Heart left ventricle (tissue), 16 donors: ENCODE data around the gene MBP. TPM values are rescaled to one million over a fixed set of nuclear protein-coding genes. Genes with fewer than 3 reads are reported as not detected.
"Not testable (repeated sequence)": the region's sequence is repeated elsewhere in the genome, so short reads cannot be mapped to it uniquely, and the experiment has no call there.

Source experiments
- ATAC-seq, 4 donors: fragments of 200-7000 bp; cut with Tn5 transposase; one replicate each; pipeline ENCODE4 v1.9.1; 2020 to 2022; ENCODE audit warnings: moderate library complexity in 4 of 4, mild to moderate bottlenecking in 3 of 4, moderate number of reproducible peaks in 1 of 4
- DNase-seq, 5 donors: peaks; one replicate each; pipeline ENCODE4 v3.0.0-alpha.2; 2020
- H3K27ac ChIP-seq, 12 donors: fragments of 200-600 bp; sonication (generic) in 4 of 12; one replicate each; pipeline versions ENCODE4 v1.5.0 to v1.8.0; 2016 to 2022; ENCODE audit warnings: mild to moderate bottlenecking in 2 of 12
- H3K27me3 ChIP-seq, 9 donors: fragments of 200-600 bp; sonication (generic) in 2 of 9; one replicate each; pipeline versions ENCODE4 v1.5.1 to v1.8.0; 2016 to 2022; ENCODE audit warnings: mild to moderate bottlenecking in 3 of 9
- H3K36me3 ChIP-seq, 9 donors: fragments of 200-600 bp; sonication (generic) in 2 of 9; one replicate each; pipeline versions ENCODE4 v1.5.0 to v1.8.0; 2018 to 2022; ENCODE audit warnings: mild to moderate bottlenecking in 2 of 9
- H3K4me1 ChIP-seq, 12 donors: fragments of 200-600 bp; sonication (generic) in 4 of 12; one replicate each; pipeline versions ENCODE4 v1.5.0 to v1.8.0; 2016 to 2022; ENCODE audit warnings: mild to moderate bottlenecking in 3 of 12
- H3K4me3 ChIP-seq, 12 donors: fragments of 200-600 bp; sonication (generic) in 4 of 12; one replicate each; pipeline versions ENCODE4 v1.5.0 to v1.8.0; 2017 to 2022; ENCODE audit warnings: mild to moderate bottlenecking in 9 of 12, moderate library complexity in 4 of 12
- H3K9me3 ChIP-seq, 12 donors: fragments of 200-600 bp; sonication (generic) in 4 of 12; one replicate each; pipeline versions ENCODE4 v1.5.0 to v1.8.0; 2016 to 2022; ENCODE audit warnings: mild to moderate bottlenecking in 1 of 12
- CTCF ChIP-seq, 12 donors: fragments of 200-600 bp; sonication (generic) in 4 of 12; IDR thresholded peaks; one replicate each; pipeline versions ENCODE4 v1.5.0 to v1.8.0; 2018 to 2022; ENCODE audit warnings: antibody characterized with exemption in 12 of 12, mild to moderate bottlenecking in 5 of 12
- POLR2A ChIP-seq, 2 donors: fragments of 450-650 bp; IDR thresholded peaks; one replicate each; pipeline ENCODE4 v1.6.1; 2017; ENCODE audit warnings: antibody characterized with exemption in 2 of 2, mild to moderate bottlenecking in 2 of 2, moderate library complexity in 2 of 2
- WGBS, 4 donors: extraction: QIAGEN DNeasy Blood & Tissue Kit in 2 of 4; methylation state at CpG; one replicate each; pipeline versions ENCODE4 v1.1.5 to v1.1.7; 2013 to 2018; 5-methylcytosine and 5-hydroxymethylcytosine counted together
- intact Hi-C, 10 donors: fragments of 100-400 bp; cut with DNase I; formaldehyde crosslinking; loops; one replicate each; pipeline versions ENCODE4 v1.11.1 to v1.14.2; 2022
- polyA plus RNA-seq, 2 donors: library from polyadenylated mRNA; stranded (reverse); fragments of 200-250 nt; gene quantifications; one replicate each; pipeline ENCODE4 v1.2.3, GENCODE V29; 2013
- total RNA-seq, 9 donors: library from RNA; depleted of rRNA in 2 of 9; stranded (reverse); fragments of >200 nt in 2 of 9; fragmentation: NEBNext Ultra II Directional in 3 of 9; extraction: Animal tissue kit (Norgen Biotek cat#: 25700) in 3 of 9; gene quantifications; one replicate each; pipeline versions ENCODE4 v1.1.0 to v1.2.4, GENCODE V29; 2016 to 2023
- donor health status: ischemic (EF 13 %, LVEDD 7.1; RV severe dilation, severe dysfunction).
- donor health status: healthy with polysubstance abuse.
- donor health status: DM: no; HTN: yes; CAD: no.
- donor health status: DM: no; HTN: no; CAD: no.
- donor health status: ischemic (EF 25% LVEDD 6.9; RV normal size, moderate dysfunction).
- donor health status: ischemic (EF 25% LVEDD 5.7; RV mildly dilated, moderate dysfunction).
- donor health status: healthy.
- donor health status: DM: yes; HTN: yes; CAD: no.
- donor health status: ischemic (EF 35%, LVEDD 5.7; RV mildly dilated, moderate dysfunction).
- donor health status: nonischemic (EF 11% LVEDD 7.7; RV severe dilation, severe dysfunction).
- donor health status: DM: yes; HTN: yes; CAD: no.
- donor health status: PGD.
- donor health status: ischemic (EF 29% LVEDD 5.4; RV normal size, mild dysfunction).
- donor health status: nonischemic (EF 23%, LVEDD 6.1; RV moderate dilation, normal function).

The MBP gene
- total and polyA plus RNA-seq, 11 donors, result 7.7 to 93.0 (median 31.8) TPM

GRCh38 chr18:76951456-76952247 is 180.9 kb downstream of the MBP start:
- WGBS, 4 donors, result 92 to 97% (median 94%) methylated on average over 12 of the region's 12 CpGs
- no peak overlapping the region for H3K27ac ChIP-seq
- intact Hi-C loops, result no loop called here
- TF ChIP-seq CTCF (IDR thresholded peaks at IDR 0.05), result no peak
- TF ChIP-seq POLR2A (IDR thresholded peaks at IDR 0.05), result no peak
- H3K9me3 ChIP-seq, result no peaks in the 10 kb centered on the region
- H3K4me1 ChIP-seq, result peaks cover 0 to 16% (median 11%) of the 10 kb centered on the region in 12 donors
- no peaks in the 10 kb centered on the region for H3K27me3 ChIP-seq
- ATAC-seq, result no peak
- no peak overlapping the region for H3K4me3 ChIP-seq
- DNase-seq, result no peak
- H3K36me3 ChIP-seq, result peaks cover 0 to 67% (median 35%) of the 10 kb centered on the region in 9 donors

DNA sequence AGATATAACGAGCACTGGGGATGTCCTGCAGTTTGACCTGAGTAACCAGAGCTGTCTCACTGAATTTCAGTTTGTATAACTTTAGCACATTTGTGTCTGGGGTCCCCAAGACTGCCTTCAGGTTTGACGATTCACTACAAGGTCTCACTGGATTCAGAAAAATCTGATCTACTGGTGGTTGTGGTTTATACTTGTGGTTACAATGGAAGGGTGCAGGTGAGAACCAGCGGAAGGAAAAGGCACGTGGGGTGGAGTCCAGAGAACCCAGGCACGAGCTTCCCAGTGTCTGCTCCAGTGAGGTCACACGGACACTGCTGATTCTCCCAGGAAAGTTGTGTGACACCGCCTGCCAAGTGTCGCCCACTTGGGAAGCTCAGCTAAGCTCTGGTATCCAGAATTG is 184.2 kb downstream of the MBP start:
- 84 to 96% (median 90%) methylated on average over 8 of the region's 8 CpGs for WGBS, 4 donors
- intact Hi-C loops, result loop anchor here in 1 of 10 donors (2.0 kb wide), 1 partner anchor 72 kb away; no protein-coding TSS in a partner anchor

DNA sequence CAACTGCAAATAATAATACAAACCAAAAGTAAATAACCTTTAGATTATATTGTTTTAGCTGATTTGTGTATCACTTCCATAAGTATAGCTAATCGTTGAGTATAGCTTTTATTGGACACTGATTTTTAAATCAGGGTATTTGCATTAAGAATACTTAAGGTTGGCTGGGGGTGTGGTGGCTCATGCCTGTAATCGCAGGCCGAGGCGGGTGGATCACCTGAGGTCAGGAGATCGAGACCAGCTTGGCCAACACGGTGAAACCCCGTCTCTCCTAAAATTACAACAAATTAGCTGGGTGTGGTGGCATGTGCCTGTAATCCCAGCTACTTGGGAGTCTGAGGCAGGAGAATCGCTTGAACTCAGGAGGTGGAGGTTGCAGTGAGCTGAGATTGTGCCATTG is 188.2 kb downstream of the MBP start:
- ATAC-seq, H3K27ac ChIP-seq, intact Hi-C loops, H3K27me3 ChIP-seq, DNase-seq, H3K4me1 ChIP-seq, H3K4me3 ChIP-seq, H3K9me3 ChIP-seq: not testable (repeated sequence)
- WGBS, 4 donors, result 95 to 99% (median 97%) methylated on average over 8 of the region's 8 CpGs
- H3K36me3 ChIP-seq, result peaks cover 0 to 43% (median 28%) of the 10 kb centered on the region in 9 donors

More for the DNA sequence above, 184.2 kb downstream of the MBP start:
- no peak for ATAC-seq
- Histone ChIP-seq H3K4me1 (peaks cover 0 to 7% (median 5%) of the 10 kb centered on the region in 12 donors), H3K27me3 (no peaks in the 10 kb centered on the region), H3K9me3 (no peaks in the 10 kb centered on the region), H3K27ac (no peak overlapping the region), H3K4me3 (no peak overlapping the region), H3K36me3 (peaks cover 0 to 63% (median 27%) of the 10 kb centered on the region in 9 donors)
- no peak for TF ChIP-seq POLR2A (IDR thresholded peaks at IDR 0.05)
- TF ChIP-seq CTCF (IDR thresholded peaks at IDR 0.05), result no peak
- DNase-seq, result no peak

DNA sequence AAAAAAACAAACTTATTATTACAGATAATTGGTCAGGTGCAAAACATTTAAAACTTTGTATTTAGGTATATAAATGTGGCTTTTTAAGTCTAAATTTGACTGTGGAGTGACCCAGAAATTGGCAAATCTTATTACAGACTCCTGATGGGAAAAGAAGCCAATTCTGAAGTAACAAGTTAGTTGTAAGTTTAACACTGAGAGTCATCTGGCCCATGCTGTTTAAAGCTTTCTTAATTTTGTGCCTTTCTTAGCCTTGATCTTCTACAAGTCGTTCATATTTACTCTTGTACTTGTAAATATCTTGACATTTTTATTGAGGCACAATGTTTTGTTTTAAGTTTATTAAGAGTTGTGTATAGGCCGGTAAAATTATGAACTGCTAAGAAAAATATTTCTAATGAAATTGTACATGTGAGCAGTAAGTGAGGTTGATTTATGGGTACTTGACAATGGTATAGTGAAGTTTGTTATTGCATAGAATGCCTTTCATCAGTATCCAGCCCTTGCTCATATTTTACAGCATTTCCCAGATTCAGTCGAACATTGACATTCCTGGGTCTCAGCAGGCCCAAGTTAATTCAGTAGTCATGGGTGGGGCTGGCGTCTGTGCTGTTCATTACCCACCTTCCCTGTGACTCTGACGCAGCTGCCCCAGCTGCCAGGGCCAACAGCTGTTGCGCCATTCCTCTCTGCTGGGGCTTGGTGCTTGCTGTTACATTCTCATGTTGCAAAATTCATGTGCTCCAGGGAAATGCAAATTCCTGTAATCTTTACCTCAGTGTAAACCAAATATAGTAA is 188.8 kb downstream of the MBP start:
- Histone ChIP-seq H3K4me1 (no peaks in the 10 kb centered on the region), H3K9me3 (no peaks in the 10 kb centered on the region), H3K36me3 (peaks cover 0 to 46% (median 32%) of the 10 kb centered on the region in 9 donors), H3K27ac (peak overlapping the region in 1 of 12 donors; percentile 34), H3K27me3 (no peaks in the 10 kb centered on the region), H3K4me3 (no peak overlapping the region)
- intact Hi-C loops, result no loop called here
- no peak for DNase-seq
- WGBS, 4 donors, result 91 to 94% (median 94%) methylated on average over 6 of the region's 6 CpGs
- no peak for TF ChIP-seq CTCF (IDR thresholded peaks at IDR 0.05)
- TF ChIP-seq POLR2A (IDR thresholded peaks at IDR 0.05), result no peak
- ATAC-seq, result peak in 1 of 4 donors; percentile 45
